ENCODE measurements around the gene IFNGR1.
A peak's percentile ranks its signal among the peaks of the same experiment; 100 is the strongest.

The IFNGR1 gene

DNA sequence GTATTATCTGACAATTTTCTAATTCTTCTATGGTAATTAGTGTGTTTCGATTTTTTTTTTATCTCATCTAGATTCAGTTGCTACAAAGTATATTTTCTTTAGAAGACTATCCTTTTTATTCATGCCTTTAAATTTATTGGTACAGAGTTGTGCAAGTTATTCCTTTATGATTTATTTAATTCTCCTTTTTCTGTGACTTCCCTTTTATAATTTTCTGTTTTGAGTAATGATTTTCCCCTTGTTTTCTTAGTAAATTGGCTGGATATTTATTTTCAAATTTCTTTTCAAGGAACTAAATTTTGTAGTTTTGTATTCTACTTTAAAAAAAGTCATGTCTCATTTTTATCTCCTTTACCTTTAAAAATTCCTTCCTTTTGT lies 43.3 kb downstream of the IFNGR1 start:
- no peak for DNase-seq (ENCODE audit: low spot score)

DNA sequence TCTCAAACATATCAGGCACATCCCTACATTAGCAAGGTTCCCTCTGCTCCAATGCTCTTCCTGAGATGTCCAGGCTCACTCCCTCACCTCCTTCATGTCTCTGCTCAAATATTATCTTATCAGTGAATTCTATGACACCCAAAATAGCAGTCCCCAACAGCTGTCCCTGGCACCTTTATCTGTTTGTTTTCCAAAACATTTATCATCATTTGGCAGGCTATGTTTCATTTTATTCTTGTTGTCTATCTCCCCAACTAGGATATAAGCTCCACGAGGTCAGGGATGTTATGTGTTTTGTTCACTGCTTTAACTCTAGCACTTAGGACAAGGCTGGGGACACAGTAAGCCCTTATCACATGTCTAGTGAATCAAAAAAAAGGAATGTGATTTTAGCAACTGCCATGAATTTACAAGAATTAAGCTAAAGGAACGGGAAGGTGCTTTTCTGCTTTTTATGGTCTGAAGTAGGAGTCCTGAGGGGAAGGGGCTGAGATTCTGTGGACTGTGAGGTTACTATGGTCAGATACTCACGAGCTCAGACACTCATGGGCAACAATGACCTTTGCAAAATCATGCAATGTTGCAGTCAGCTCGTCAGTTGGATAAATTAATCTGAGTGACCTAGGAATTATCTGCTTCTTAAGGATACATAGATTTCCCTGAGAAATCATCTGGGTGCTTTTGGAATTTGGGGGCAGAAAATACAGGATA lies 43.9 kb downstream of the IFNGR1 start:
- DNase-seq (ENCODE audit: low spot score), result no peak

DNA sequence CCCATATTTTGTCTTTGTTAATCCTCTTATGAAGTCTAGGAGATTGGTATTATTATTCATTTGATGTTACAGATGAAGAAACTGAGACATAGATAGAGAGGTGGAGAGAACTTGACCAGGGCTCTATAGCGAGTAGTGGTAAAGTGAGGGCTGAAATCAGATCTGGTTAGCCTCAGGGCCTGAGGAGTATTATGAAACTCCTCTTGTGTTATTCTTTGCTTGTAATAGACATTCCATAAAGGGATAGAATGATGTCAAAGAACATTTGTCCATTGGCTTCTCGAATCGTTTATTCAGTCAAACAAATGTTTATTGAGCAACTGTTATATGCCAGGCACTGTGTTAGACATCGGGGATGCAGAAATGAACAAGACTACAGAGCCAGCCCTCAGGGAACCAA lies 45.7 kb downstream of the IFNGR1 start, which contains the start of gene IL22RA2:
Gene IL22RA2 (minus strand): TSS at position 144 of the 400 bp plus-strand sequence. CDS start 11,895 bp downstream, outside the sequence.
- DNase-seq (ENCODE audit: low spot score), result no peak

DNA sequence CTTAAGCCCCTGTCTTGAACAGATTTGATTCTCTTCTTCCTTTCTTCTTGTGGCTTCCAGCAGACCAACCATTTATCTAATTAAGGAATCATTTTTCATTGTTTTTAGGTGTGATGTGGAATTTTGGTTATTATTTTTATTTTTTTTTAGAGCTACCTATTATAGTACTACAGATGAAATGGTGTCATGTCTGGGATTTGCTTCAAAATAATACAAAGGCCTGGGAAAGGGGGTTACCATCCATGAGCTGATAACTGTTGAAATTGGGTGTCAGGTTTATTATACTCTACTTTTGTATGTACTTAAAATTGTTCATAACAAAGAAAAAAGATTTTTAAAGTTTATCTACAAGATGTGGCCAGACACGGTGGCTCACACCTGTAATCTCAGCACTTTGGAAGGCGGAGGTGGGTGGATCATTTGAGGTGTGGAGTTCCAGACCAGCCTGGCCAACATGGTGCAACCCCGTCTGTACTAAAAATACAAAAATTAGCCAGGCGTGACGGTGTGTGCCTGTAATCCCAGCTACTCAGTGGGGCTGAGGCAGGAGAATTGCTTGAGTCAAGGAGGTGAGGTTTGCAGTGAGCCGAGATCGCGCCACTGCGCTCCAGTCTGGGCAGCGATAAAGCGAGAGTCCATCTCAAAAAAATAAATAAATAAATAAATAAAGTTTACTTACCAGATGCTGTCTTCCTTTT lies 46.3 kb downstream of the IFNGR1 start:
- DNase-seq (ENCODE audit: low spot score), result no peak

DNA sequence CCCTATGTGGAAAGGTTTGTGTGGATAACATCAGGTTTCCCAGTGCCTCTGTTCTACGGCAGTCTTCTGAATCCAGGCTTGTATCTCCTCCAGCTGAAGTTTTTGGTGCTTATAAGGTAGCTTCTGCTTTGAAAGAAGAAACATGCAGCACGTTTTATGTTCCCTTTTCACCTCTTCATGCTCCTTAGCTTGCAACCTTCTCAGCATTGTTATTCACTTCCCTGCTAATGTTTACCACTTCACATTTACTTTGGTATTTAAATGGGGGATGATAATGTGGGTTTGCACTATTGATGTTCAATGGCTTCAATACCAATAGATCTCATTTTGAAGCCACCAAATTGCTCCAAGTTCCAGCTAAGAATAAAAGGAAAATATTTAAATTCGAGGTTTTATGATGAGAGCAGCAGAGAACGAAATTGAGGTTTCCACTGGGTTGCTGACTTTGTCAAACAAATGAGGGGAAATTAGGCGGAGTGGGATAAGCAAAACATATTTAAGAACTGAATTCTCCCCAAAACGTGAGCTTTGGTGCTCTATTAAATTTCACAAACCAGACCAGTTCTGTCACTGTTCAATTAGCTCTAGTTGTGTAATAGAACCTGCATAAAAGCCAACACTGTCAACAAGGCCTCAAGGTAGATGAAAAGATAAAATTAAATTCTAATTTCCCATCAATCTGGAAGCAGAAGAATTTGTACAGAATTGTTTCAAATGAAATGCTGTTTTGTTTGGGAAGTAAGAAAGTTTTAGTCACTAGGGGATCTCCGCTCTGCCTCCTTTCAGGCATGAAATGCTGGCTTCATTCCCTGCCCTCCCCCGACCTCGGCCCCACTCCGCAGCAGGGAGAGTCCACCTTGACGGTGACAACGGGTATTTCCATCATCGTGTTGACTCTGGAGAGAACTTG lies 47.1 kb downstream of the IFNGR1 start:
- no peak for DNase-seq (ENCODE audit: low spot score)

DNA sequence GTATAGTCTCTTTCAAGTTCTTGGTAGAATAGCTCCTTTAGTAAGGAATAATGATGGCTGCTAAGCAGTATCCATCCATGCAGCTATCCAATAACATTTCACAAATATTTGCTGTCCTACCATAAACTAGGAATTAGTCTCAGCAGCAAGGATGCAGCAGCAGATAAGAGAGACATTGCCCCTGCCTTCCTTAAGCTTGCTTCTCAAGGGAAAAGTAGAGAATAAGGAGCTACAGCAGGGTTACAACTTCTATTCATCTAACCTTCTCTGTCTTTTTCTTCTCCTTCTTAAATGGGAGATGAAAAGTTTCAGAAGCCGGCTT lies 48.2 kb downstream of the IFNGR1 start:
- no peak for DNase-seq (ENCODE audit: low spot score)

DNA sequence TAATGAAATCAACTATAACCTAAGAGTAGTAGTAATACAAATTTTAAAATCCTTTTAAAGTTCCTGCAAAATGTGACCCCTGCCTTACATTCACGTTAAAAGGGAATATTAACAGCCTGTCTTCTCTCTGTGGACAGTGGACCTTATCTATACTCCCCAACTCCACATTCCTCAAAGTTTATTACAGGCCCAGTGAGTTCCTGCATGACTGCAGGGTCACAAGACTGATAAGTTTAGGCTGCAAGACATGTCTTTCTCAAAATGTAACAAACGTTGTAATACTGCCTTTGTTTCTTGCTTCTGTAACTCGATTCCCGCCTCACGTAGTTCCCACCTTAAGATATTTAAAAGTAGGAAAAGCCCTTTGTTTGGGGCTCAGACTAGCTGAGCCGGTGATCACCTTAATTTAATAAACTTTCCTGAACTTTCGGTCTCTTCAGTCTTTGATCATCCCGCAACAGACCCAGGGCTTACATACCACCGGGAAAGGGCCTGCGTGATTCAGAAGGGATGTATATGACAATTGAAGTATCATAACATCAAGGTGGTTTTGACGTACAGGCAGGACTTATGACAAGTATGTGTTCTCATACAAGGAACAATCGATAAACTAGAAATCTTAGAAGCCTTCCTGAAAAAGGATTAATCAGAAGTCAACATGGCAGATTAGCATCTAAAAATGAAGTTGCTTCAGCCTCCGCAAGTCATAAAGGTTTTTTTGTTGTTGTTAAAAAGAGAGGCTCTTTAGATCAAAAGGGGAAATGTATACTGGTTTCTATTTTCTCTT lies 48.7 kb downstream of the IFNGR1 start:
- DNase-seq (ENCODE audit: low spot score), result no peak

DNA sequence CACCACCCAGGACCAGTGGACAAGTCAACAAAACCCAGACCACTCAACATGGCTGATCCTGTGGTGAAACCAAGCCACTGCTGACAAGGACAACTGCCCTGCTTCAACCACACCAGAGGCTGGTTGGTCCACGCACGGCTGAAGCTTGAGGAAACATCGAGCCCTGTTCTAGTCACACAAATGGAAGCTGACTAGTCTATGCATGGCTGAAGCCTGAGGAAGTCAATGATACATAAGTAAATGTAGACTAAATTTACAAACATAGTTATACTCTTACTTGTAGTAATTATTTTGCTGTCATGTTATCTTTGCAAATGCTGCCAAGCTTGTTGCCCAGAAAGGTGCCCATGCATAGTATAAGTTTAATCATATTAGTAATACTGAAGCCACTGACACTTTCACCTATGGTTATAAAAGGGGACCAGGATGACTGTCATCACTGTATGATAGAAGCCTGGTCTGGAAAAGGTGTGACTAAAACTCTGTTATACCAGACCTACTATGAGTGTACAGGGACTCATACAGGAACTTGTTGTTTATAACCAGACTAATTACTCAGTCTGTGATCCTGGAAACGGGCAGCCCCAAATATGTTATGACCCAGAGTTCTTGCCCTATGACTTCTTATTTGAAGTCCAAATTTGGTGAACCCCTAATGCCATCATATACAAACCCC lies 51.3 kb downstream of the IFNGR1 start:
- no peak for DNase-seq (ENCODE audit: low spot score)

DNA sequence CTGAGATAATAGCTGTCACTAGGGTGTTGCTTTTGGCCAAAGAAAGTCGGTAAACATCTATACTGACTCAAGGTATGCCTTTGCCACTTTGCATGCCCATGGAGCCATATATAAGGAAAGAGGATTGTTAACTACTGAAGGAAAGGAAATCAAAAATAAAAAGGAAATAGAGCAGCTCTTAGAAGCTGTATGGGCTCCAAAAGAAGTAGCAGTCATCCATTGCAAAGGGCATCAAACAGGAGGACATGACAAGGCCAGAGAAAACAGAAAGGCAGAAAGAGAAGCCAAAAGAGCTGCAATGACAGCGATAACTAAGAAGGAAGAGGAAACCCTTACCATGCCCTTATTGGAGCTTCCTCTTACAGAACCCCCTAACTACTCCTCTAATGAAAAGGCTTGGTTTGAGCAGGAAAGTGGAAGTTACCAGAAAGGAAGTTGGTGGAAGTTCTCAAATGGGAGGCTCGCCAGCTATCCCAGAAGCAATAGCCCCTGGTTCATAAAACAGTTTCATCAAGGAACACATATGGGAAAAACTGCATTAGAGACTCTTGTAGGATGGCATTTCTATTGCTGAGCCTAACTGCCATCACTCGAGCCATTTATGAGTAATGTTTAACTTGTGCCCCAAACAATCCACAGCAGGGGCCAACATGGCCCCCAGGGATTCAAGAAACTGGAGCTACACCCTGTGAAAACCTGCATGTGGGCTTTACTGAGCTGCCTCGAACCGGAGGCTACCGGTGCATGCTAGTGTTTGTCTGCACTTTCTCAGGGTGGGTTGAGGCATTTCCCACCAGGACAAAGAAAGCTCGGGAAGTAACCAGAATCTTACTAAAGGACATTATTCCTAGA lies 52.7 kb downstream of the IFNGR1 start:
- DNase-seq (ENCODE audit: low spot score), result peak; percentile 39

DNA sequence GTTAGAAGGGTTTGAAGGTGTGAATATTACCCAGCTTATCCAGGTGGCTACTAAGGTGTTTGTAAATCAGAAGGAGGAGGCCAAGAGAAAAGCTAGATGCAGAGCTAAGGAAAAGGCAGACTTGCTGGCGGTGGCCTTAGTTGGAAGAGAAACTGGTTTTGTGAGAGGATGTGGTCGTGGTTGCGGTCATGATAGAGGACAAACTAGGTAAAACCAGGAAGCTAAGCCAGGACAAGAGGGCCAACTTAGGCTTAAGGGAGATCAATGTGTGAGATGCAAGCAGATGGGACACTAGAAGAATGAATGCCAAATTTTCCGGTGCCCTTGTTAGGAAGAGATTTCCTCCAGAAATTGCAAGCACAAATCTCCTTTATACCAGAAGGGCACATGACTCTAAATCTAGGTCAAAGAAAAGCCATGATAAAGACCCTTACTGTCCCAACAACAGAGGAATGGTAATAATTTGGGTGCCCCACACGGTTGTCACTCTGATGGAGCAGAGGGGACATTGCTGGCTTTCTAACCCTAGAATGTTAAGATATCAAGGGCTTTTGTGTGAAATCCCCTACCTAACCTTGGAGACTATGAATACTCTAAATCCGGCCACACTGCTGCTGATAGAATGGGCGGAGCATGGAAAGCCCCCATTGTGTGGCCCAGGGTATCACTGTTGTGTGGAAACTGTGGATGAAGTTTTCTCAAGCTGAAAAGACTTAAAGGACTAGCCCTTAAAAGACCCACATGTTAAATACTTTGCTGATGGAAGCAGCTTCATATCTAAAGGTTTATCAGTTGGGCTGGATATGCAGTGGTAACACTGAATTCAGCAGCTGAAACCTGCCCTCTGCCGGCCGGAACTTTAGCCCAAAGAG lies 53.6 kb downstream of the IFNGR1 start:
- DNase-seq (ENCODE audit: low spot score), result no peak

DNA sequence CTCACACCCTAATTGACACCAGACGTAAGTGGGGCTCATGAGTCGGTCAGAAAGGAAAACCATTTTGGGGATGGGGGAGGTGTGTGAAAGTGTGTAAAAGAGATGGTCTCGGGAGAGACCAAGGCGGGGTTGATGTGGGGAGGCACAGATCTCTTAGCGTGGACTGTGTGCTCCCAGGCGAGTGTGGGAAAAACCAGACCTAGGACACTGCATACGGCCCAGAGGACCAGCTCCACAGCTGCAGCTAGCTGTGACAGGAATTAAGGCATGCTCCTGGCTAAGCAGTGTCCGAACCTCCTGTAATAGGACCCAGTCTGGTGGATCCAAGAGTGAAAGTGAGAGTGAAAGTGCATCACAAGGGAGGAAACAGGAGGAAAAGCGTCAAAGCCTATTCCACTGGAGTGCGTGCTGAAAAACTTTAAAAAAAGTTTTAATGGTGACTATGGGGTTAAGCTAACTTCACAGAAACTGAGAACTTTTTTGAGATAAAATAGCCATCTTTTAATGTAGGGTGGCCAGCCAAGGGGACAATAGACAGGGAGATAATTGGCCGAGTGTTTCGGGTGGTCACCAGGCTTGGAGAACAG lies 55.4 kb downstream of the IFNGR1 start:
- DNase-seq (ENCODE audit: low spot score), result no peak

DNA sequence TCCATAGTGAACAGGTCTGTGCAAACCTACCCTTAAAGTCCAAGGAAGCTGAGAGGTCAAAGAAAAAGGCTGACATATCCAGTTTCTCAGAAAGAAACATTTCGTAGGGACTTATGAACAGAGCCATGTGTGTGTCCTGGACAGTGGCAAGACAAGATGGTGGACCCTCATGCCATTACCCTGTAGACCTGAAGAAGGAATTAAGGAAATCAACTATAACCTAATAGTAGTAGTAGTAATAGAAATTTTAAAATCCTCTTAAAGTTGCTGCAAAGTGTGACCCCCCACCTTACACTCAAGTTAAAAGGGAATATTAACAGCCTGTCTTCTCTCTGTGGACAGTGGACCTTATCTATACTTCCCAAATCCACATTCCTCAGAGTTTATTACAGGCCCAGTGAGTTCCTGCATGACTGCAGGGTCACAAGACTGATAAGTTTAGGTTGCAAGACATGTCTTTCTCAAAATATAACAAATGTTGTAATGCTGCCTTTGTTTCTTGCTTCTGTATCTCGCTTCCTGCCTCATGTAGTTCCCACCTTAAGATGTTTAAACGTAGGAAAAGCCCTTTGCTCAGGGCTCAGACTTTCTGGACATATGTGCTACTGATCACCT lies 56.4 kb downstream of the IFNGR1 start:
- no peak for DNase-seq (ENCODE audit: low spot score)

DNA sequence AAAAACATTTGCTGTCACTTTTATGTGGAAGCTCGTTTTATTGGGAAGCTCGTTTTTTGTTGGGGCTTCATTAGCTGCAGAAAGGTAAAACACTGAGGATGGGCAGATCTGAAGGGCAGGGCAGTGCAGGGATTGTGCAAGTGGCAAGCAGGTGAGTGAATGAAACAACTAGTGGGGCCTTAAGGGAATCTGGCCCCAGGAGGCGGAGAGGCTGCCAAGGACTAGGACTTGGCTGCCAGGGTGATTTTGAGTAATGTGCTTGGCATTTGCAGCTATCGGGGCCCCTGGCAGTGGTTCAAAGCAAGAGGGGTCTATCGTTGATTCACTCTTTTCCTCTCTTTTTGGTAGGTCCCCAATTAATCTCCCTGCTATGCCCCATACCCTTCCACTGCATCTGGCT lies 57.2 kb downstream of the IFNGR1 start:
- DNase-seq (ENCODE audit: low spot score), result no peak

DNA sequence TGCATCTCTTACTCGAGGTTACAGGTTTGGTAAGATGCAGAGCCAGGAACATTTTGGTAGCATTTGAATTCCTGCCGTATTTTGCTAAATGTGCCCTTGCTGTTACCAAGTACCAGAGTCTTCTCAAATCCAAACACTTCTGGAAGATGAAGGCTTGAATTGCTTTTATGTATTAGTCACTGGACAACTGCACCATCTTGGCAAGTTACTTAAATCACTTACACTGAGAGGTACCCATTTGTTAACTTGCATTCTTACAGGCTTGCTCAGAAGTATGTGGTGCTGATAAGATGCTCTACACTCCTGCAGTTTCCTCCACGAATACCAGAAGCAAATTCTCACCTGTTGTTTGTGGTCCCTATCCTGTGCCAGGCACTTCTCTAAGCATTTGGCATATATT lies 58.4 kb downstream of the IFNGR1 start:
- DNase-seq (ENCODE audit: low spot score), result no peak

DNA sequence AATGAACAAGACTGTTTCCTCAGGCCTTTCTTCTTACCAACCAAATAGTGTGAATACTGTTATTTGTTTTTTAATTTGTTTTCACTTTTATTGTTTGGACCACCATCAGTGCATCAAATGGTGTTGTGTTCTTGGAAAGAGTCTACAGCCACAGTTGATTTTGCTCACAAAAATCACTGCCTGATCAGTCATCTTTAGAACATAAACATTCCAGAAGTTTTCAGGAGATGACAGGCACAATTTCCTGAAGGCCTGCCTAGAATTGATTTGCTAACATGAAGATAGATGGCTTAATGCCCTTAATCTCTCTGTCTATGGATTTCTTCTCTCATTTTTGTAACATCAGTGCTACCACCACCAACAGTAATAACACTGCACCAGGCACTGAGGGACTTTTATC lies 59.3 kb downstream of the IFNGR1 start:
- DNase-seq (ENCODE audit: low spot score), result no peak

DNA sequence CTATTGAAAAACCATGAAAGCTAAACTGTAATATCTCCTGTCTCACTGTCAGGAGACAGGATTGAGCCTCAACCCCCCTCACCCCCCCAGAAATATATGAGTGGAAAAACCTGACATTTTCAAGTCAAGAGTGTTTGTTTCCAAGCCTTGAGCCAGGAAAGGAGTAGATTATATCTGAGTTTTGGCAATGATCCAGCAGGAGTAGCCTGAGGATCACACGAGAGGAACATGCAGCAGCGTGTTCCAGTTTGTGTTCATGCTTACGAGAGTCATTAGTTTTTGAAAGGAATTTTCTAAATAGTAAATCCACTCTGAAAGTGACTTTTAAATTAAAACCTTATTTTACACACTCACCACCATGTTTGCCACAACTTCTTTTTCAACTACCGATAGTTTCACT lies 61.6 kb downstream of the IFNGR1 start:
- DNase-seq (ENCODE audit: low spot score), result no peak

DNA sequence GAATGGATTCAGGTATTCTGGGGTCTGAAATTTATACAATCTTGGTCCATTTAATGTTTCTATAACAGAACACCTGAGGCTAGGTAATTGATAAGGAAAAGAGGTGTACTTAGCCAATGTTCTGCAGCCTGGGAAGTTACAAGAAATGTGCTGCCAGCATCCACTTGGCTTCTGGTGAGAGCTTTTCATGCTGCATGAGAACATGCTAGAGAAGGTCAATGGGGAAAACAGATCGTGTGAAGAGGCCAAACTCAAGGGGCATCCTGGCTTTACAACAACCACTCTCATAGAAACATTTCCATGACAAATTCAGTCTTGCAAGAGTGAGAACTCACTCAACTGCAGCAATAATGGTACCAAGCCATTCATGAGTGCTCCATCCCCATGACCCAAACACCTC lies 62.5 kb downstream of the IFNGR1 start:
- no peak for DNase-seq (ENCODE audit: low spot score)

DNA sequence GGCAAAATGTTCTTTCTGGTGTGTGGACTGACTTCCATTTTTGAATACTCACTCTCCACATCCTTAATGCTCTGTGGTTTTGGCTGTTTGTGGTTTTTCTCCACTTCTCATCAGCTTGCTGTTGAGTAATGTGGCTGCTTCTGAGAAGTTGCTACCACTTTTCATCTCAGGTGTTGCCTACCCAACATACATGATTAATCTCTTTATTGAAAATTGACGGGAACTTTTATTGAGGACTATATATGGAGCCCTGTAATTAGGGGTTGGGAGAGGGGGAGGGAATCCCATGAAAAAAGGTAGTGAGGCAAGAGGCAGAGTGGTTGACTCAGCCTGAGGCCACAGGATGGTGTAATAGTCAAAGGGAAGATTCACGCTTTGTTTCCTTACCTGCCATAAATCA lies 63.4 kb downstream of the IFNGR1 start:
- peak; percentile 10 for DNase-seq (ENCODE audit: low spot score)

DNA sequence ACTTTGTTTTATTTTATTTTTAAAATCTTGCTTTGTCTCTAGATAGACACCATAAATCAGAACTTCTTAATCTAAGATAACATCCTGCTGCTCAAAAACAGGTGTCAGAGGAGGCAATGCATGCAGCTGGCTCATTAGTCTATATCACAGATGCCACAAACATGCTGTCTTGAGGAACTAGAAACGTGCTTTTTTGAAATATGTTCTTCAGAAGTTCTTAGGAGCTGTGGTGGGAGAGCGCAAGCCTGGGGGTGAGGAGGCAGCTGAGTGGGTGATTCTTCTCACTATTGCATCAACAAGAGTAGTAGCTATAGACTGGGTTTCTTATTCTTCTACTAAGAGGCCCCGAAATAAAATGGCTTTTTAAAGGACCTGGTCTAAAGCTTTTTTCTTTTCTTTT lies 69.1 kb downstream of the IFNGR1 start:
- DNase-seq (ENCODE audit: low spot score), result no peak
